OCI-LY1 (cell line): ENCODE data around the gene CHN2.

ENCODE experiments used
- H2AFZ ChIP-seq: fragments of 200-600 bp; sonication (generic), shearing (Covaris generic); 2 replicates; pipeline ENCODE4 v1.6.0; 2014; ENCODE audit warnings: antibody characterized with exemption, mild to moderate bottlenecking, low read length
- H3F3A ChIP-seq: fragments of 200-600 bp; sonication (generic), shearing (Covaris generic); 2 replicates; pipeline ENCODE4 v1.6.0; 2014; ENCODE audit warnings: mild to moderate bottlenecking, antibody characterized with exemption, low read length, moderate library complexity; ENCODE audit not compliant: insufficient read depth
- H3K27ac ChIP-seq: fragments of 200-600 bp; sonication (generic); 2 replicates; pipeline ENCODE4 v1.5.1; 2014; ENCODE audit warnings: low read length, mixed run types, mild to moderate bottlenecking, low read depth; ENCODE audit not compliant: poor library complexity, severe bottlenecking
- H3K27me3 ChIP-seq: fragments of 200-600 bp; sonication (generic); 2 replicates; pipeline ENCODE4 v1.6.0; 2014; ENCODE audit warnings: antibody characterized with exemption, mild to moderate bottlenecking, low read length, moderate library complexity; ENCODE audit not compliant: insufficient read depth
- H3K36me3 ChIP-seq: fragments of 200-600 bp; sonication (generic); 2 replicates; pipeline ENCODE4 v1.6.1; 2014; ENCODE audit warnings: mild to moderate bottlenecking, antibody characterized with exemption, low read length, moderate library complexity, mixed read lengths; ENCODE audit not compliant: insufficient read depth
- H3K4me1 ChIP-seq: fragments of 200-600 bp; sonication (generic); 2 replicates; pipeline ENCODE4 v1.5.1; 2014; ENCODE audit warnings: mild to moderate bottlenecking, low read length, moderate library complexity; ENCODE audit not compliant: insufficient read depth, severe bottlenecking
- H3K4me2 ChIP-seq: fragments of 200-600 bp; sonication (generic), shearing (Covaris generic); 2 replicates; pipeline ENCODE4 v1.6.1; 2014; ENCODE audit warnings: low read length
- H3K4me3 ChIP-seq: fragments of 200-600 bp; sonication (generic); 2 replicates; pipeline ENCODE4 v1.5.1; 2014; ENCODE audit warnings: low read length, low read depth, mild to moderate bottlenecking, mixed read lengths; ENCODE audit not compliant: poor library complexity, severe bottlenecking
- H3K79me2 ChIP-seq: fragments of 200-600 bp; shearing (Covaris generic); 2 replicates; pipeline ENCODE4 v1.6.1; 2016; ENCODE audit warnings: mixed run types, low read length, mixed read lengths; ENCODE audit not compliant: insufficient read depth
- H3K9ac ChIP-seq: fragments of 200-600 bp; sonication (generic), shearing (Covaris generic); 2 replicates; pipeline ENCODE4 v1.6.1; 2014; ENCODE audit warnings: mild to moderate bottlenecking, low read length, mixed read lengths
- H3K9me2 ChIP-seq: fragments of 200-600 bp; sonication (generic), shearing (Covaris generic); 2 replicates; pipeline ENCODE4 v1.6.1; 2014; ENCODE audit warnings: low read depth, mild to moderate bottlenecking, low read length, mixed read lengths
- H3K9me3 ChIP-seq: fragments of 200-600 bp; shearing (Covaris generic); 2 replicates; pipeline ENCODE4 v1.6.1; 2014; ENCODE audit warnings: low read length, mixed read lengths
- H4K20me1 ChIP-seq: fragments of 200-600 bp; sonication (generic), shearing (Covaris generic); 2 replicates; pipeline ENCODE4 v1.6.0; 2016; ENCODE audit warnings: mild to moderate bottlenecking, low read length; ENCODE audit not compliant: insufficient read depth
- CTCF ChIP-seq: fragments of 200-600 bp; sonication (generic), shearing (Covaris generic); IDR thresholded peaks from 2 replicates; pipeline ENCODE4 v1.5.1; 2017; ENCODE audit warnings: mild to moderate bottlenecking, antibody characterized with exemption, low read length, moderate library complexity, mixed read lengths
- EZH2 ChIP-seq: fragments of 200-600 bp; sonication (generic), shearing (Covaris generic); IDR thresholded peaks from 2 replicates; pipeline ENCODE4 v1.8.0; 2017; ENCODE audit warnings: borderline replicate concordance, mixed run types, mild to moderate bottlenecking, antibody characterized with exemption, low read length, moderate library complexity, mixed read lengths

Gene CHN2

DNA sequence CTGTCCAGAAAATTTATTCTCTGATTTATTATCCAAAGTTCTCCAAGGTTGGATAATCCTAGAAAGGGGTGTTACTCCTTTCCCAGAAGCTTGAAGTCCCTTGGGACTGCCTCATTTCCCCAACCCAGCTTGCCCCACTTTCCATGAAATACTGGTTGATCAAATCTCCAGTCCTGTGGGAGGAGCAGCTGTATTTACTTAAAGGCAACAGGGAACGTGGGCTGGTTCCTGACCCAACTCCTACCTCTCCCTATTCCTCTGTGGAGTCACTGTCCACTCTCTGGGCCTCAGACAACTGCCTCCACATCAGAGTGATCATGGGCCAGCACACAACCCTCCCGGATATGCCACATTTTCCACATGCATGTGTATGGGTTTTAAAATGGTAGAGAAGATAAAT is 202.8 kb downstream of the CHN2 start:
- no peaks in the 10 kb centered on the region for H3K9me3 ChIP-seq
- H3F3A ChIP-seq: no peaks in the 10 kb centered on the region
- no peaks in the 10 kb centered on the region for H3K79me2 ChIP-seq
- no peak overlapping the region for H3K4me2 ChIP-seq
- H3K4me1 ChIP-seq: no peaks in the 10 kb centered on the region
- no peaks in the 10 kb centered on the region for H3K36me3 ChIP-seq
- no peaks in the 10 kb centered on the region for H3K9me2 ChIP-seq
- H2AFZ ChIP-seq: no peak overlapping the region
- H3K9ac ChIP-seq: no peak overlapping the region
- no peak for TF ChIP-seq EZH2
- no peaks in the 10 kb centered on the region for H3K27me3 ChIP-seq
- H3K27ac ChIP-seq: no peak overlapping the region
- H4K20me1 ChIP-seq: no peaks in the 10 kb centered on the region
- no peak overlapping the region for H3K4me3 ChIP-seq

DNA sequence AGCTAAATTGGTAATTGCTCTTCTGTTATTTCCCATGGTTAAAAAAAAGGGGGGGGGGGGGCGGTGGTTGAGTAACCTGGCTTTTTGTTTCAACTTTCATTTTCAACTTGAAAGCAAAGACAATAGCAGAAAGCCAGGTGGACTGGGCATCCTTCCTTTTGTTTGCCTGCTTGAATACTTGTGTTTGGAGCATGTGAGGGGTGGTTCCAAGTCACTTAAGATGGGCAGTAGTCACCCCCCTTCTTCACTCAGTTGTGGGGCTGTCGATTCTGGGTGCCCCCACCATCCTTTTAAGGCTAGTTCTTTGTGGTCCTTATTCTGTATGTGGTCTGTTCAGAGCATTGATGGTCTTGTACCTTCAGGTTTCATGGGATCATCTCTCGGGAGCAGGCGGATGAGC is 203.4 kb downstream of the CHN2 start:
- no peaks in the 10 kb centered on the region for H3K27me3 ChIP-seq
- no peak overlapping the region for H3K9ac ChIP-seq
- no peaks in the 10 kb centered on the region for H3F3A ChIP-seq
- no peak overlapping the region for H3K4me3 ChIP-seq
- H3K4me1 ChIP-seq: no peaks in the 10 kb centered on the region
- no peaks in the 10 kb centered on the region for H4K20me1 ChIP-seq
- no peak overlapping the region for H3K4me2 ChIP-seq
- no peak overlapping the region for H2AFZ ChIP-seq
- H3K36me3 ChIP-seq: no peaks in the 10 kb centered on the region
- H3K9me2 ChIP-seq: no peaks in the 10 kb centered on the region
- no peaks in the 10 kb centered on the region for H3K79me2 ChIP-seq
- TF ChIP-seq EZH2 (no peak), CTCF (no peak)
- H3K27ac ChIP-seq: no peak overlapping the region
- no peaks in the 10 kb centered on the region for H3K9me3 ChIP-seq

GRCh38 chr7:29400437-29400836 is 205.9 kb downstream of the CHN2 start:
- Histone ChIP-seq H3F3A (no peaks in the 10 kb centered on the region), H3K36me3 (no peaks in the 10 kb centered on the region), H3K9ac (no peak overlapping the region), H2AFZ (no peak overlapping the region), H3K4me1 (no peaks in the 10 kb centered on the region), H3K4me2 (no peak overlapping the region), H3K27me3 (no peaks in the 10 kb centered on the region), H3K4me3 (no peak overlapping the region), H3K79me2 (no peaks in the 10 kb centered on the region), H3K9me3 (no peaks in the 10 kb centered on the region), H3K27ac (no peak overlapping the region), H3K9me2 (no peaks in the 10 kb centered on the region), H4K20me1 (no peaks in the 10 kb centered on the region)
- TF ChIP-seq CTCF: no peak
- no peak for TF ChIP-seq EZH2

DNA sequence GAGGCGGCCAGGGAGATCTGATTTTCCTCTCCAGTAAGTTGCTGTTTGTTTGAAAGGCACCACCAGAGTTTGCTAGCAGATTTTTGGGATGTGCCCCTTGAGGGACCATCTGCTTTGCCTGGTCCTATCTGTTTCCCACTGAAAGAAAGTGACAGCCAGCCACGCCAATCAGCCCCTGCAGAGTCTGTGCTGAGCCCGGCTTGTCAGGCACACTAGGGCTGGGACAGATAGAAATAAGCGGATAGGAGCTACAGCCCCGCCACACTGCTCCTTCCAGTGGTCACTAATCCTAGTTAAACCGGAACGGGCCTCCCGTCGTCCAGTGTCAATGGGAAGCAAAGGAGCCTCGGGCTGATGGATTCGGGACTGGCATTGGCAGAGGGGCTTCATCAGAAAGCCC is 207.2 kb downstream of the CHN2 start:
- Histone ChIP-seq H3K9ac (no peak overlapping the region), H3K9me3 (no peaks in the 10 kb centered on the region), H3F3A (no peaks in the 10 kb centered on the region), H3K27me3 (no peaks in the 10 kb centered on the region), H3K36me3 (no peaks in the 10 kb centered on the region), H3K4me2 (no peak overlapping the region), H3K4me3 (no peak overlapping the region), H3K79me2 (no peaks in the 10 kb centered on the region), H3K9me2 (no peaks in the 10 kb centered on the region), H4K20me1 (no peaks in the 10 kb centered on the region), H3K4me1 (no peaks in the 10 kb centered on the region), H3K27ac (no peak overlapping the region), H2AFZ (no peak overlapping the region)
- TF ChIP-seq CTCF (no peak), EZH2 (no peak)
